Common myeloid progenitor, CD34-positive (primary cell): ENCODE results near the gene TIMM22.

Experiments used
- CTCF ChIA-PET: fragments of 350-600 bp; sonication (Branson Sonifier 250); formaldehyde crosslinking; loops from one replicate; lab custom pipeline; 2021; ENCODE audit warnings: antibody characterized with exemption; lab: Charles Lee
- POLR2A ChIA-PET: fragments of 350-600 bp; sonication (Branson Sonifier 250); formaldehyde crosslinking; loops from one replicate; lab custom pipeline; 2021; ENCODE audit warnings: antibody characterized with exemption; lab: Charles Lee
- DNase-seq, 3 donors: peaks; one replicate each; pipeline versions ENCODE4 v3.0.0 to v3.0.0-alpha.2; 2013
- H3K27ac ChIP-seq, 2 experiments: 1 replicate in 1 of 2; 2 replicates in 1 of 2; pipeline ENCODE4 v1.7.0; 2013; ENCODE audit warnings: inconsistent platforms in 2 of 2, low read length in 2 of 2, mild to moderate bottlenecking in 2 of 2, low read depth in 1 of 2, moderate library complexity in 1 of 2; ENCODE audit not compliant: severe bottlenecking in 2 of 2, insufficient read depth in 1 of 2, poor library complexity in 1 of 2
- H3K27me3 ChIP-seq, 5 experiments: replicated peaks in 2 of 5; 1 replicate in 3 of 5; 2 replicates in 2 of 5; pipeline versions ENCODE4 v1.6.1 to v1.7.0; 2013; ENCODE audit warnings: low read length in 4 of 5, mild to moderate bottlenecking in 2 of 5, moderate library complexity in 2 of 5, inconsistent platforms in 1 of 5; ENCODE audit not compliant: insufficient read depth in 5 of 5, control insufficient read depth in 4 of 5
- H3K36me3 ChIP-seq, 4 experiments: 1 replicate in 2 of 4; 2 replicates in 2 of 4; pipeline versions ENCODE4 v1.6.1 to v1.7.0; 2013; ENCODE audit warnings: low read length in 3 of 4, control low read depth in 1 of 4, mild to moderate bottlenecking in 1 of 4; ENCODE audit not compliant: control insufficient read depth in 4 of 4, insufficient read depth in 4 of 4
- H3K4me1 ChIP-seq, 4 experiments: 1 replicate in 3 of 4; 2 replicates in 1 of 4; pipeline versions ENCODE4 v1.6.1 to v1.7.1; 2013; ENCODE audit warnings: low read length in 3 of 4, mild to moderate bottlenecking in 3 of 4, control low read depth in 1 of 4, inconsistent platforms in 1 of 4, moderate library complexity in 1 of 4; ENCODE audit not compliant: control insufficient read depth in 4 of 4, insufficient read depth in 4 of 4; ENCODE audit errors: control extremely low read depth in 1 of 4
- H3K4me3 ChIP-seq, 7 experiments: 1 replicate in 4 of 7; 2 replicates in 3 of 7; pipeline versions ENCODE4 v1.5.1 to v1.7.0; 2013; ENCODE audit warnings: mild to moderate bottlenecking in 7 of 7, low read length in 6 of 7, moderate library complexity in 6 of 7, inconsistent platforms in 2 of 7, low read depth in 2 of 7, control low read depth in 1 of 7; ENCODE audit not compliant: insufficient read depth in 4 of 7, control insufficient read depth in 1 of 7; ENCODE audit errors: extremely low read depth in 1 of 7
- H3K9me3 ChIP-seq, 5 experiments: 1 replicate in 4 of 5; 2 replicates in 1 of 5; pipeline versions ENCODE4 v1.6.1 to v1.7.1; 2013; ENCODE audit warnings: low read length in 4 of 5, mild to moderate bottlenecking in 2 of 5, inconsistent platforms in 1 of 5, low read depth in 1 of 5, moderate library complexity in 1 of 5; ENCODE audit not compliant: control insufficient read depth in 4 of 5, insufficient read depth in 2 of 5; ENCODE audit errors: control extremely low read depth in 1 of 5
- WGBS: methylation state at CpG from one replicate; pipeline ENCODE4 v1.1.5; 2013; ENCODE audit not compliant: insufficient coverage; 5-methylcytosine and 5-hydroxymethylcytosine counted together

The TIMM22 gene

GRCh38 chr17:1018547-1018946 lies 21.6 kb downstream of the TIMM22 start:
- Histone ChIP-seq H3K9me3 (no peaks in the 10 kb centered on the region), H3K36me3 (peaks cover 0 to 25% (median 0%) of the 10 kb centered on the region in 4 experiments), H3K27me3 (no peaks in the 10 kb centered on the region), H3K4me1 (no peaks in the 10 kb centered on the region), H3K4me3 (no peak overlapping the region), H3K27ac (no peak overlapping the region)
- WGBS = 99% methylated on average over 10 of the region's 11 CpGs
- no peak for DNase-seq
- ChIA-PET CTCF (interaction anchor here (0.8 kb wide), 1 partner anchor 21 kb away, joined by 3 read pairs; no protein-coding TSS in a partner anchor), POLR2A (no interaction called here)

DNA sequence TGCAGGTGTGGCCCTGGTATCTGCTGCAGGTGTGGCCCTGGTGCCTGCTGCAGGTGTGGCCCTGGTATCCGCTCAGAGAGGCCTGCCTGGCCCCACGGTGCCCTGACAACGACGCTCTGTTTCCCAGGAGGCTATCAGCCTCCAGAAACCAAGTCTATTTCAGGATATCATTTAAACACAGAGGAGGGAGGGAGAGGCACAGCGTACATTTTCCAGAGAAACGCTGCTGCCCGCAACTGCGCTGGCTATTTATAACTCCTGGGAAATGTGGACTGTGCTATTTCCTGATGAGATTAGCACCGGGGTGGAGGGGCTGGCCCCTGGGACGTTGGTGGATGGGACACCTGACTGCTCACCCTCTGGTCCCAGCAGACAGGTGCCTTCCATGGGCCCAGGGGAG lies 22.5 kb downstream of the TIMM22 start:
- Histone ChIP-seq H3K4me3 (no peak overlapping the region), H3K27me3 (no peaks in the 10 kb centered on the region), H3K9me3 (no peaks in the 10 kb centered on the region), H3K27ac (no peak overlapping the region), H3K4me1 (no peaks in the 10 kb centered on the region), H3K36me3 (peaks cover 0 to 27% (median 0%) of the 10 kb centered on the region in 4 experiments)
- no peak for DNase-seq
- CTCF ChIA-PET = no interaction called here
- POLR2A ChIA-PET = no interaction called here
- 77% methylated on average over 8 of the region's 10 CpGs for WGBS

DNA sequence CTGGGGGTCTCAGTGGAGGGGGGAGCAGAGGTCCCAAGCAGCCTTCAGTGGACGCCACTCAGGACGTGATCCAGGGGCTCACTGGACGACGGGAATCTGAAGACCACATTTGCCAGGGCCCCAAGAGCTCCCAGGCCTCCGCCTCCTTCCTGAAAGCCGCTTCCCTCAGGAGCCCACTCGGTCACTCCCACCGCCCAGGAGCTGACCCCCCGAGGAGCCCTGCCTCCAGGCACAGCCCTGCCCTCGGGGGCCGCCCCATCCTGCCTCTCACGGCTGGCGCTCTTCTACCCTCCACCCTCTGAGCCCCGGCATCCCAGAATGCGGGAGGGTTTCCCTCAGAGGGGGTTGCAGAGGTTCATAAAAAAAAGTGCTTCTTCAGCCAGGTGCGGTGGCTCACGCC lies 24.2 kb downstream of the TIMM22 start:
- ChIA-PET POLR2A (no interaction called here), CTCF (interaction anchor here (0.6 kb wide), 1 partner anchor 1709 kb away, joined by 3 read pairs; no protein-coding TSS in a partner anchor)
- no peak for DNase-seq
- Histone ChIP-seq H3K4me1 (no peaks in the 10 kb centered on the region), H3K27ac (no peak overlapping the region), H3K9me3 (no peaks in the 10 kb centered on the region), H3K27me3 (no peaks in the 10 kb centered on the region), H3K4me3 (no peak overlapping the region), H3K36me3 (peaks cover 0 to 34% (median 0%) of the 10 kb centered on the region in 4 experiments)
- WGBS = 96% methylated on average over 15 of the region's 17 CpGs

DNA sequence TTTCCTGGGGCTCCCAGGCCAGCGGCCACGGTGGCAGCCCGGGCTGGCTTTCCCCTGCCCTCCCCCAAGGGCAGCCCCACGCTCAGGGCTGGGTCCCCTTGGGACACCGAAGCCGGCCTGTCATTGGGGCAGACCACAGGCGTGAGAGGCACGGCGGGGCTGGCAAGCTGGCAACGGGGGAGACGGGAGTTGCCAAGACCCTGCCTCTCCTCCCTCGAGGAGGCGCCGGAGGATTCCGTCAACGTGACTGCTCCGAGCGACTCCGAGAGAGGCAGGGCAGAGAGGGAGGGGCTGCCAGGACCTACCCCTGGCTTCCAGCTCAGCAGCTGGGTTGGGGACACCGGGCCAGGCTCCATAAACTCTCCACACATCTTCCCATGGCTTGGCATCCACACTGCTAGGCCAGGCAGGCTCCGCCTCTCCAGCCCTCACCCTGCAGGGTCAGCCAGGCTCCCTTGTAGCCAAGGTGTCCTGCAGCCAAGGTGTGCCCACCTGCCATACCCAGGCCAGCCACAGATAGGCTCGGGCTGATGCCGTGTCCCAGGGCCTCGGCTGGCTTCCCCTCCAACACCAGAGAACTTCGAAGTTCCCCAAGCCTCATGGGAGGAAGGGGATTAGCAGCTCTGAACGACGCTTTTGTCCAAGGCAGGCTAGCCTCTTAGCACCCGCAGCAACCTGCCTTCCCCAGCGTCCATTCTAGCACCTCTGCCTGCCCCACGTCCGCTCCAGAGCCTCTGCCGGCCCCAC lies 25.5 kb downstream of the TIMM22 start:
- Histone ChIP-seq H3K9me3 (no peaks in the 10 kb centered on the region), H3K36me3 (peaks cover 0 to 33% (median 0%) of the 10 kb centered on the region in 4 experiments), H3K4me3 (no peak overlapping the region), H3K27ac (no peak overlapping the region), H3K27me3 (no peaks in the 10 kb centered on the region), H3K4me1 (no peaks in the 10 kb centered on the region)
- no peak for DNase-seq
- WGBS = 99% methylated on average over 25 of the region's 32 CpGs
- ChIA-PET CTCF (no interaction called here), POLR2A (interaction anchor here (0.7 kb wide), 1 partner anchor 1887 kb away, joined by 3 read pairs; no protein-coding TSS in a partner anchor)

- POLR2A ChIA-PET = no interaction called here
- no peak for DNase-seq
- CTCF ChIA-PET = interaction anchor here (1.5 kb wide), 1 partner anchor 32 kb away, joined by 3 read pairs; no protein-coding TSS in a partner anchor
- no peak overlapping the region for H3K4me3 ChIP-seq
- WGBS = 97% methylated on average over 27 of the region's 27 CpGs
- H3K9me3 ChIP-seq = no peaks in the 10 kb centered on the region
- peaks cover 0 to 37% (median 1%) of the 10 kb centered on the region in 4 experiments for H3K36me3 ChIP-seq
- H3K27me3 ChIP-seq = no peaks in the 10 kb centered on the region
- H3K27ac ChIP-seq = no peak overlapping the region
- H3K4me1 ChIP-seq = no peaks in the 10 kb centered on the region
Measured at GRCh38 chr17:1024076-1024475, 27.1 kb downstream of the TIMM22 start.

DNA sequence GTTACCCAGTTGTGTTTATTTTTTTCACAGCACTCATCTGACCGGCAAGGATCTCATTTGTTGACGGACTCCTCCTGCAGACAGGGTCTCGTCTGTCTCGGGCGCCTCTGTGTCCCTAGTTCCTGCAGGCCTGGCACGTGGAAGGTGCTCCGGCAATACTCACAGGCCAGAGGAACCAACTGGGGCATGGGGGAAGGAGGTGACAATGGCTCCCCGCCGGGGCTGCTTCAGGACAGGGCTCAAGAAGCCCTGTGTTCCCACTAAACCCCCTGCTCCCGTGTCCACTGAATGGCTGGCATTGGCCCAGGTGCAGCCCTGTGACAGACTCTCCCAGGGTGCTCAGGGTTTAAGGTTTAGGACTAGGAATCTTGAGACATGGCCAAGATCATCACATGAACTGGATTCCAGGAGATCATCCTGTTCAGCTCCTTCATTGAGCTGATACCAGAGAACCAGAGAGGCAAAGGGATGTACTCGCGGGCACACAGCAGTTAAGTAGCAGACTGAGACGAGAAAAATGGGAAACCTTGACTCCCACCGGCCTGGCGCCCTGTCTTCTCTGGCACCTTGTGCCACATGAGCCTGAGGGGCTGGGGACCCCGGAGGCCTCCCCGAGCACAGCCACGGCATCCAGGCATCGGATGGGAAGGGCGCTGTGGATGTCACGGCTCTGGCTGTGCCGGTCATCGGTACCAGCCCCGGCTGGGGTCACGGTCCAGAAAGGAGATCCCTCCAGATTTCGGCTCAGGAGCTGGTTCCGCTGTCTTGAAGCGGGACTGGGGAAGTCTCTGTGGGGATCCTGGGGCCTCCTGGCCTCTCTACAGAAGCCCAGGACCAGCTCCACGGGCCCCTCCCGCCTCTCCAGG lies 29.0 kb downstream of the TIMM22 start:
- H3K4me3 ChIP-seq = no peak overlapping the region
- CTCF ChIA-PET = no interaction called here
- DNase-seq = no peak

More for the DNA sequence above, 29.0 kb downstream of the TIMM22 start:
- Histone ChIP-seq H3K4me1 (no peaks in the 10 kb centered on the region), H3K9me3 (no peaks in the 10 kb centered on the region), H3K36me3 (peaks cover 0 to 30% (median 2%) of the 10 kb centered on the region in 4 experiments), H3K27me3 (no peaks in the 10 kb centered on the region), H3K27ac (no peak overlapping the region)
- POLR2A ChIA-PET = interaction anchor here (0.6 kb wide), 1 partner anchor 47 kb away, joined by 3 read pairs; no protein-coding TSS in a partner anchor
- WGBS = 98% methylated on average over 27 of the region's 30 CpGs
